PFSK-1 (cell line): Measurements from ENCODE around the gene OR5D14.

Experiments used
- POLR2AphosphoS5 ChIP-seq: IDR thresholded peaks from 2 replicates; pipeline ENCODE4 v1.6.1; 2012; ENCODE audit warnings: low read depth, mild to moderate bottlenecking, control low read depth, low read length, moderate library complexity
- REST ChIP-seq, 2 experiments: IDR thresholded peaks; 2 replicates each; pipeline versions ENCODE4 v1.6.1 to v1.8.0; 2011 to 2012; ENCODE audit warnings: low read depth in 2 of 2, low read length in 2 of 2, control low read depth in 1 of 2, inconsistent platforms in 1 of 2, mild to moderate bottlenecking in 1 of 2, moderate library complexity in 1 of 2; ENCODE audit not compliant: insufficient read depth in 1 of 2
- SIN3A ChIP-seq: IDR thresholded peaks from 2 replicates; pipeline ENCODE4 v1.6.1; 2012; ENCODE audit warnings: mild to moderate bottlenecking, low read length, moderate library complexity, borderline replicate concordance; ENCODE audit not compliant: insufficient read depth
- TAF1 ChIP-seq: IDR thresholded peaks from 2 replicates; pipeline ENCODE4 v1.6.1; 2012; ENCODE audit warnings: low read length, control low read depth, borderline replicate concordance; ENCODE audit not compliant: insufficient read depth

- no peak for TF ChIP-seq POLR2AphosphoS5
- TF ChIP-seq SIN3A, result no peak
- TF ChIP-seq TAF1, result no peak
- no peak for TF ChIP-seq REST (IDR thresholded peaks at IDR 0.05; ENCODE audit: insufficient read depth in 1 of 2, low read depth in 2 of 2, low read length in 2 of 2)
Observed at GRCh38 chr11:55791606-55792005, 3.8 kb upstream of the OR5D14 start.
